BE2C (cell line): Measurements from ENCODE around the gene CCL3.

Source experiments
- DNase-seq: peaks from one replicate; pipeline ENCODE4 v3.0.0-alpha.2; 2020
- H3K27me3 ChIP-seq: fragments of 250-450 bp; sonication (Bioruptor Pico); 2 replicates; pipeline ENCODE4 v1.5.1; 2020; ENCODE audit warnings: mild to moderate bottlenecking
- H3K36me3 ChIP-seq: fragments of 250-450 bp; sonication (Bioruptor Pico); 2 replicates; pipeline ENCODE4 v1.5.1; 2020; ENCODE audit warnings: mild to moderate bottlenecking
- H3K4me1 ChIP-seq: fragments of 250-450 bp; sonication (Bioruptor Pico); 2 replicates; pipeline ENCODE4 v1.5.1; 2020
- H3K4me3 ChIP-seq: 2 replicates; pipeline ENCODE4 v1.5.1; 2011; ENCODE audit warnings: low read depth, low read length
- H3K9me3 ChIP-seq: fragments of 250-450 bp; sonication (Bioruptor Pico); 2 replicates; pipeline ENCODE4 v1.5.1; 2020
- TF ChIP-seq, protein P1 (sequence below): IDR thresholded peaks from 2 replicates; pipeline ENCODE4 v1.5.1; 2012; ENCODE audit warnings: mild to moderate bottlenecking, low read depth, low read length

Gene CCL3

DNA sequence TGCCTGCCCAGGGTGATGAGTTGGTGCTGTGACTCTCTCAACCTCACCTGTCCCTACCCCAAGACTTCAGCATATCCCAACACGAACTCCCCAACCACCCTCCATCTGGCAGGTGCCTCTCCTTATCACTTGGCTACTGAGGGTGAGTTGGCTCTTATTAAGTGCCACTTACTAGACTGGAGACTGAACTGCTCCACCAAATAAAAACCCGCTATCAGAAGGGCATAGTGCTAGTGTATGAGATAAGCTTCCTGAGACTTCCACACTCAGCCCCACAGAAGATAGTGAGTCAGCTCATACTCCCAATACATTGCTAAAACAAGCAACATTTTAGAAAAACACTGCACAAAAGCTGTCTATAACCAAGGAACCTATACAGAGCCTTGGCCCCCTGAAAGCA lies 41.9 kb downstream of the CCL3 start:
- no peak for DNase-seq
- TF ChIP-seq, protein P1, sequence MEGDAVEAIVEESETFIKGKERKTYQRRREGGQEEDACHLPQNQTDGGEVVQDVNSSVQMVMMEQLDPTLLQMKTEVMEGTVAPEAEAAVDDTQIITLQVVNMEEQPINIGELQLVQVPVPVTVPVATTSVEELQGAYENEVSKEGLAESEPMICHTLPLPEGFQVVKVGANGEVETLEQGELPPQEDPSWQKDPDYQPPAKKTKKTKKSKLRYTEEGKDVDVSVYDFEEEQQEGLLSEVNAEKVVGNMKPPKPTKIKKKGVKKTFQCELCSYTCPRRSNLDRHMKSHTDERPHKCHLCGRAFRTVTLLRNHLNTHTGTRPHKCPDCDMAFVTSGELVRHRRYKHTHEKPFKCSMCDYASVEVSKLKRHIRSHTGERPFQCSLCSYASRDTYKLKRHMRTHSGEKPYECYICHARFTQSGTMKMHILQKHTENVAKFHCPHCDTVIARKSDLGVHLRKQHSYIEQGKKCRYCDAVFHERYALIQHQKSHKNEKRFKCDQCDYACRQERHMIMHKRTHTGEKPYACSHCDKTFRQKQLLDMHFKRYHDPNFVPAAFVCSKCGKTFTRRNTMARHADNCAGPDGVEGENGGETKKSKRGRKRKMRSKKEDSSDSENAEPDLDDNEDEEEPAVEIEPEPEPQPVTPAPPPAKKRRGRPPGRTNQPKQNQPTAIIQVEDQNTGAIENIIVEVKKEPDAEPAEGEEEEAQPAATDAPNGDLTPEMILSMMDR = no peak
- no peaks in the 10 kb centered on the region for H3K4me1 ChIP-seq
- H3K36me3 ChIP-seq = no peaks in the 10 kb centered on the region
- no peaks in the 10 kb centered on the region for H3K27me3 ChIP-seq
- no peak overlapping the region for H3K4me3 ChIP-seq
- H3K9me3 ChIP-seq = no peaks in the 10 kb centered on the region
